ENCODE results near the gene TINAGL1.

The TINAGL1 gene

GRCh38 chr1:31576201-31576669, at the start of gene TINAGL1:
Gene TINAGL1, plus strand, starts transcription at chr1:31576515. Its CDS starts 634 bp downstream, at chr1:31577149.
- DNase-seq (ENCODE audit: low read depth), result no peak

GRCh38 chr1:31529999-31530684, 46.2 kb upstream of the TINAGL1 start:
- peak; percentile 12 for DNase-seq (ENCODE audit: low read depth)

GRCh38 chr1:31531177-31531999, 44.9 kb upstream of the TINAGL1 start:
- peak; percentile 38 for DNase-seq (ENCODE audit: low read depth)

GRCh38 chr1:31532173-31532572, 44.1 kb upstream of the TINAGL1 start:
- no peak for DNase-seq (ENCODE audit: low read depth)

- no peak for DNase-seq (ENCODE audit: low read depth)
Measured at GRCh38 chr1:31535561-31535960, 40.8 kb upstream of the TINAGL1 start.

GRCh38 chr1:31539329-31539728, 37.0 kb upstream of the TINAGL1 start:
- no peak for DNase-seq (ENCODE audit: low read depth)

- DNase-seq (ENCODE audit: low read depth), result no peak
Measured at GRCh38 chr1:31541194-31541593, 35.1 kb upstream of the TINAGL1 start.

- DNase-seq (ENCODE audit: low read depth), result no peak
Measured at GRCh38 chr1:31545927-31546540, 30.3 kb upstream of the TINAGL1 start.

- no peak for DNase-seq (ENCODE audit: low read depth)
Measured at GRCh38 chr1:31548534-31548906, 27.8 kb upstream of the TINAGL1 start.

GRCh38 chr1:31548907-31549808, 27.2 kb upstream of the TINAGL1 start:
- DNase-seq (ENCODE audit: low read depth), result peak; percentile 80

GRCh38 chr1:31549809-31550620, 26.3 kb upstream of the TINAGL1 start:
- DNase-seq (ENCODE audit: low read depth), result no peak

GRCh38 chr1:31551208-31551607, 25.1 kb upstream of the TINAGL1 start:
- peak; percentile 26 for DNase-seq (ENCODE audit: low read depth)

GRCh38 chr1:31552489-31552888, 23.8 kb upstream of the TINAGL1 start:
- no peak for DNase-seq (ENCODE audit: low read depth)

- no peak for DNase-seq (ENCODE audit: low read depth)
Measured at GRCh38 chr1:31556481-31557006, 19.8 kb upstream of the TINAGL1 start.

- DNase-seq (ENCODE audit: low read depth), result no peak
Measured at GRCh38 chr1:31559715-31560114, 16.6 kb upstream of the TINAGL1 start.

- no peak for DNase-seq (ENCODE audit: low read depth)
Measured at GRCh38 chr1:31560394-31560793, 15.9 kb upstream of the TINAGL1 start.

- no peak for DNase-seq (ENCODE audit: low read depth)
Measured at GRCh38 chr1:31562707-31563360, 13.5 kb upstream of the TINAGL1 start.

GRCh38 chr1:31564606-31564989, 11.7 kb upstream of the TINAGL1 start:
- DNase-seq (ENCODE audit: low read depth), result no peak

- DNase-seq (ENCODE audit: low read depth), result no peak
Measured at GRCh38 chr1:31567956-31568570, 8.3 kb upstream of the TINAGL1 start.

Measured in GM04504 (cell line).